Mucosa of gallbladder (tissue), 1 donor: Measurements from ENCODE around the gene LAPTM4A. TPM values are rescaled to one million over a fixed set of nuclear protein-coding genes. Genes with fewer than 3 reads are reported as not detected.
A peak's percentile ranks its signal among the peaks of the same experiment; 100 is the strongest.
"Not testable (repeated sequence)": the region's sequence is repeated elsewhere in the genome, so short reads cannot be mapped to it uniquely, and the experiment has no call there.

Experiments
- DNase-seq: peaks from one replicate; pipeline ENCODE4 v3.0.0-alpha.2; 2020; ENCODE audit warnings: low spot score
- total RNA-seq: library from RNA; stranded (reverse); gene quantifications from one replicate; pipeline ENCODE4 v1.2.1, GENCODE V29; 2021
- donor health status: DM: no; HTN: no; CAD: no.

Gene LAPTM4A
- total RNA-seq, 1 donor from 2014 or later, result 274 TPM

- DNase-seq, result peak; percentile 56
These were observed 539 bp downstream of the LAPTM4A start for GRCh38 chr2:20050646-20051531.

DNA sequence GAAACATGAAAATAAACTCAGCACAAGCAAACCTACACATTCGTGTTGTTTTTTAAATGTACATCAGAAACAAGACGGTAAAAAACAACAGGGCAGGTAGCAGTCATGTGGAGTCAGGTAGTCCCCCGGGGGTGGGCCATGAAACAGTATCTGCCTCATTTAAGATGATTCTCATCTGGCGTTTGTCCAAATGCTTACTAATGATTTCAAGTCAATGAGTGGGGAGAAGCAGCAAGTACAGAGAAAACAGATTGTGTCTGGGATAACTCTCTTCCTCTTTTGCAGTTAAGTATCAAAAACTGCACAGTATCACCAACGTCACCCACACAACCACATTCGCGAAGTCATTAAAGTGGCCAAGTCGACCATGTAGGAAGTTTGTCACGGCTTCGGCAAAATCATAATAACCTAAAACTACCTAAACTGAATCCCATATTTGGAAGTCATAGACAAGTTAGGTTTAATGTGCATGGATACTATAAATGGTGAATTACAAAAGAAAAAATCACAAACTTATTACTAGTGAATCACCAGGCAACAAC lies 1.3 kb downstream of the LAPTM4A start:
- DNase-seq, result no peak

DNA sequence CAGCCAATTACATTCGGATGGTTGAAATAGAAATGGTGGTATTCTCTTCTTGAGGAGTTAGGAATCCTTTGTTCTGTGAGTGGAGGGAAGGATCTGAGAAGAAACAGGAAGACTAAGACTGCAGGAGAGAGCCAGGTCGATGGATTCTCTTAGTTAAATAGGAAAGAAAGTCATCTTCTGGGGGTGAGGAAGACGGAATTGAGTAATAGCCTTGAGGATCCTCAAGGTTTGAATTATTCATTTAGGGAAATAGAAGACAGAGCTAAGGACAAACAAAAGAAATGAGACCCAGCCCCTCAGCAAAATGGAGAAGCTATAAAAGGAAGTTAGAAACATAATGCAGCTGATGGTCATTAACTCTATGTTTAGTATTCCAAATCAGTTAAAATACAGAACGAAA lies 1.8 kb downstream of the LAPTM4A start:
- DNase-seq, result no peak

DNA sequence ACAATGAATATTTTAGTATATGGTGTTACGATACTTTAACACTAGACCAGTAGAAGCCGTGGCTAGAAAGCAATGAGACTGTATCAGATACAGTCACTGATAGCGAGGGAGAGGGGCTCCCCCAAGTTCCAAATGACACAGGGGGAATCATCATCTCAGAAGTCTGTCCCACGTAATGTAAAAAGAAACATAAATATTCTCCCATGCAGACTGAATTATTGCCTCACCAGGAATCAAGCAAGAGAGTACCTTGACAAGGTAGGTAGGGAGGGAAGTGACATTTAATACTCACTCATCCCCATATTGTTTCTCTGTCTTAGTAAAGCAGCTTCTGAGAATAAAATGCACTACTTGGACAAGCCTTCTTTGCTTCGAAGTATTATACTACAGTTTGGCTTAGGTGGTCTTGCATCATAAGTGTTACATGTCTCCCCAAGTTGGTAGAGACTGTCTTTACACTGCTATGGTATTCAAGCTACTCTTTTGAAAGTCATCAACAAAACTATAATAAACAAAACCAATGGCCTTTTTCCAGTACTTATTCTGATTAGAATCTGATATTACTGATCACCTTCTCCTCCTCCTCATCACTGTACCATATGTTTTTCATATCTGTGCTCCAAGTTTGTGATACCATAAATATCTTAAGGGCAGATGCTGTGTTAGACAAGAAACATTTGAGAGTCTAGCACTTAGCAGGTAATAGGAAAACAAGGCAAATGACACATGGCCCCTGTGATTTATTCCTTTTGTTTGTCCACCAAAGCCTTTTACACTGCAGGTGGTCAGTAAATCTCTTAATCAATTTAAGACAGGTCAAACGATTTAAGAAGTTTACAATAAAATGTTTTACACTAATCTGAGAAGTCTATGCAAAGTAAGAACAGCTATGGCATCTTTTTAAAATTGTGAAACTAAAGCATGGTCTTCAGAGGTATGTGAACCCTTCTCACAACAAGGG lies 2.7 kb downstream of the LAPTM4A start:
- no peak for DNase-seq

DNA sequence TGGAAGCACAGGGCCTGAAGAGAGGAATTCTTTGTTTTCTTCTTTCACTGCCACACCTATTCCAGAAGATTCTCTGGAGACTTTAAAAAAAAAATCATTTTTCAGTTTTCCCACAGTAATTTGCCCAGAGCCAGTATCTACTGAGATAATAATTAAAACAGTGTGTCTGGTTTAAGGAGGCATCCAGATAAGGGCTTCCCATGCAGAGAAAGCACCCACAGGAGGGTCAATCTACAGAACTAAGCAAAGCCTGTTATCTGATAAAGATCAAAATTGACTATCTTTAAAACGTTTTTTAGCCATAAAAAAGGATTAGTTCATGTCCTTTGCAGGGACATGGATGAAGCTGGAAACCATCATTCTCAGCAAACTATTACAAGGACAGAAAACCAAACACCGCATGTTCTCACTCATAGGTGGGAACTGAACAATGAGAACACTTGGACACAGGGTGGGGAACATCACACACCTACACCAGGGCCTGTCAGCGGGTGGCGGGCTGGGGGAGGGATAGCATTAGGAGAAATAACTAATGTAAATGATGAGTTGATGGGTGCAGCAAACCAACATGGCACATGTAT lies 5.6 kb downstream of the LAPTM4A start:
- DNase-seq, result not testable (repeated sequence)

DNA sequence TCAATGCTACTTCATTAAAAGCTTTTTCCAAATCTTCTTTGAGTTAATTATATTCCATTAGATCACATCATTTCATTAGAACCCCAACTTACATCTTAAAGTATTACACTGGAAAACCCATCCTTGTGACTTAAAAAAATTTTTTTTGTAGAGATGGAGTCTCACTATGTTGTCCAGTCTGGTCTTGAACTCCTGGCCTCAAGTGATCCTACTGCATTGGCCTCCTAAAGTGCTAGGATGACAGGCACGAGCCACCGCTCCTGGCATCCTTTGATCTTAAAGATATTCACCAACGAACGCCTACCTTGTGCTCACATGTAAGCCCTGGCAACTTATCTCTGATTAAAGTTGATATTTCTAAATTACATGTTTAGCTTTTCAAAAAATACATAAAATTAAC lies 6.7 kb downstream of the LAPTM4A start:
- DNase-seq, result no peak

- no peak for DNase-seq
These were observed 8.9 kb downstream of the LAPTM4A start for GRCh38 chr2:20042531-20042930.

GRCh38 chr2:20040489-20041172 lies 10.8 kb downstream of the LAPTM4A start:
- DNase-seq, result no peak

DNA sequence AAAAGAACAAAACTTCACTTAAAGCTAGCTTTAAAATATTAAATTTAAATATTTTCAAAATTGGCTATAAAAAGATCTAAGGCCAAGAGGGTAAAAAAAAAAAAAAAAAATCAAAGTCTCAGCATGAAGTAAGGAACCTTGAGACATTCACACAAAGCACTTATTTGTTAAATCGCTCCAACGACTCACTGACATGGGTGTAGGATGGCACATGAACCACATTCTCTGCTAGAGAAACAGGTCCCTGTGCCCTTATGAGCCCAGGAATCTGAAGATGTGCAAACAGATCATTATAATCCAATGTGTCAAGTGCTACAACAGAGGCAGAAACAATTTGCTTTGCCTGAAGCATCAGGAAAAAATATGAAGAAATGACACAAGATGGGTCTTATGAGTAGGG lies 13.8 kb downstream of the LAPTM4A start:
- DNase-seq, result no peak

- no peak for DNase-seq
These were observed 15.3 kb downstream of the LAPTM4A start for GRCh38 chr2:20035955-20036666.

DNA sequence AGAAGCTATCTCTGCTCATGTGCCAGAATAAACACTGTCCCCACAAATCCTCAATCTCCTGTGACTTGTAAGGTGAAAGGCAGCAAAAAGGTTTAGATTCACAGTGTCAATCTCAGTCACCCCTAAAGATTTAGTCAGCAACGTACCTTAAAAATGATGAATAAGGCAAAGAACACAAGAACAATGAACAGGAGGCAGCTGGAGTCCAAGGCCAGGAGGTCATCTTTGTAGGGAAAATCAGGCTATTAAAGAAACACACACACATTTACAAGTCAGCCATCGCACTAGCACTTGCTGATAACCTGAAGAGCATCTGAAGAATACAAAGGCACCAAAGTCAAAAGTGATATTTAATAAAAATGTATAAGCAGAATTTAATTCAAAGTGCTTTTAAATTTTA lies 16.6 kb downstream of the LAPTM4A start:
- DNase-seq, result no peak

DNA sequence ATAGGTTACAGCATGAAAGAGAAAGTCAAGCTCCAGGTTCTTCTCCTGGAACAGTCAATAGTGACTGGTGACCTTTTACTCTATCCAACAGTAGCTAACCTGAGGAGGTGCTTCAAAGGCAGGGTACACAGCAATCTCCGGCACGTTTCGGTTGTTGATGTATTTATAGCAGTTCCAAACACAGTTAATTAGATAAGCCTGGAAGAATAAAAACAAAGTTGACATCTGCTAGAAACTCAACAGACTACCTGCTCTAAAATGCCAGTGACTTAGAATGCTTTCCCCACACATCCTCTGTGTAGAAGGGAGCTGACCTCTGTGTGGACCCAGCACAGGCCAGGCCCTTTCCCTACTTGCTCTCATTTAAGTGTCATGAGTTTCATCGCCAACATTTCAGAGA lies 17.2 kb downstream of the LAPTM4A start:
- DNase-seq, result no peak

- DNase-seq, result no peak
These were observed 18.1 kb downstream of the LAPTM4A start for GRCh38 chr2:20033322-20033721.

GRCh38 chr2:20030224-20030623 lies 21.2 kb downstream of the LAPTM4A start:
- DNase-seq, result no peak

DNA sequence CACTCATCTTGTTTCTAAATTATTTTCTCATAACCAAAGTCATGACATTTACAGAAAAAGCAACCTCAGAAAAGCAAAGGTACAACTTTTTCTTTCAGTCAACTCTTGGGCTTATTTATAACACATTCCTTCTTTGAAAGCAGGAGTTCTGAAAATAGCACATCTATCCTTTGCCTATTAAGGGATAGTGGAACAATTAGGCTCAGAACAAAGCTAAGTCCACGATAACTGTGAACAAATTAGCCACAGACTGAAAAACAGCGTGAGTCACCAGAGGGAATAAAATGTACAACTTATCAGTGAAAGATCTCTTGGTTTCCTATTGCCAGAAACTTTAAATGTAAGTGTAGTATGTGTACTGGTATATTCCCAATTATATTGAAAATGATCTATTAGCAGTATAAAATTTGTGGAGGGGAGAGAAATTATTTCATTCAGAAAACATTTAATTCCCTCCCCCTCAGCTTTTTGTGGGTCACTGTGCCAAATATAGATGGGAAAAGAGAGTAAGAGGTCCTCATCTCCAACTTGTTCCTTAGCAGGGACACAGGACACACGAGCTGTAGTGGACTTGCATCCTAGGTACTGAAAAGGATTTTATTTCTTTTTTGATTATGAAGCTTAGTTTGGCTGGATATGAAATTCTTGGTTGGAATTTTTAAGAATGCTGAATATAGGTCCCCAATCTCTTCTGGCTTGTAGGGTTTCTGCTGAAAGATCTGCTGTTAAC lies 23.6 kb downstream of the LAPTM4A start:
- DNase-seq, result no peak

DNA sequence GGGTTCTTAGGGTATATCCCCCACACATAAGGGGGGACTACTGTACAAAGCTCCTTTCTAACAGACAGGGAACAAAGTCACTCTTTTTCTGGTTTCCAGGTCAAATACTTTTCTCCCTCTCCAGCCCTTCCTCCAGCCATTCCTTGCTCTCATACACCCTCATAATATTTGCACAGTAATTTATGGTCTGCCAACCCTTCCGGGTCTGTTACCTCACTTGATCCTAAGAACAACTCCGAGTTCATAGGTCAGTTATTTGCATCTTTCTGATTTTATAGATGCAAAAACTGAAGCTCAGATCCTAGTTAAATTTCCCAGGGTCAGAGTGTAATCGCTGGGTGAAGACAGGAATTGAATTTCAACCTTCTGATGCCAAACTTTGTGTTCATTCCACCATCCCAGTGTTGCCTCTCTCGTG lies 24.2 kb downstream of the LAPTM4A start:
- no peak for DNase-seq

DNA sequence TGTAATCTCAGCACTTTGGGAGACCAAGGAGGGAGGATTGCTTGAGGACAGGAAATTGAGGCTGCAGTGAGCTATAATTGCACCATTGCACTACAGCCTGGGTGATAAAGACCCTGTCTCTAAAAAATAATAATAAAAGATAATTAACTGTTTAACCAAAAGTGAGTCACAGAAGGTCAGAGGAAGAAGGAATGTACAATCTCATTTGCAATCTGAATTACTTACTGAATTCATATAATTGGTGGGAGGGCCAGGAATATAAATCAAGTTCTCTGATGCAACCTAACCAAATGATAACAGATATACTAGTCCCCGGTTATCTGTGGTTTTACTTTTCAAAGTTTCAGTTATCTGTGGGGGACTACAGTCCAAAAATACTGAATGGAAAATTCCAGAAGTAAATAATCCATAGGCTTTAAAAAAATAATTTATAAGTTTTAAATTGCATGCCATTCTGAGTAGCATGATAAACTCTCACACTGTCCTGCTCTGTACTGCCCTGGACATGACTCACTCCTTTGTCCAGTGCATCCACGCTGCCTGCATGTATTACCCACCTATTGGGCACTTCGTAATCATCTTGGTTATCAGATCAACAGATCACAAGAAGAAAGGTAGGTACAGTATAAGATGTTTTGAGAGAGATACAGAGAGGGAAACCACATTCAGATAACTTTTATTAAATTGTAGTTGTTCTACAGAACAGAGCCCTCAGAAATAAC lies 26.2 kb downstream of the LAPTM4A start:
- DNase-seq, result no peak

DNA sequence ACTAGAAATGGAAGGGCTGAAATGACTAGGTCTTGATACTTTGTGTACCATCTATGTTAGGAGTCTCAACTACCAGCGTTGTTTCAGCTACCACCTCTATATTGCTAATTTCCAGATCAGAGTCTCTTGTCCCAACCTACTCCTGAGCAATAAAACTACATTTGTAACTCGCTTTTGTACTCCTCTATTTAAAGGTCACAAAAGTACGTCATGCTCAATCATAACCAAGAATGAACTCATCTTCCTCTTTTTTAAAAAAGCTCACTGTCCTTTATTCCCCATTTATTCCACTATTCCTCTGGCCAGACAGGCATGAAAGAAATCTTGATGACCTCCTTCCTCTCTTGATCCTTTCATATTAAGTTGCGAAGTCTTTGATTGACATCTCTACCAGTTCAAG lies 27.7 kb downstream of the LAPTM4A start:
- DNase-seq, result no peak

- DNase-seq, result no peak
These were observed 29.9 kb downstream of the LAPTM4A start for GRCh38 chr2:20021405-20022009.
